Measurements from ENCODE around the gene SMCO4. TPM values are rescaled to one million over a fixed set of nuclear protein-coding genes. Genes with fewer than 3 reads are reported as not detected.
"Not testable (repeated sequence)": the region's sequence is repeated elsewhere in the genome, so short reads cannot be mapped to it uniquely, and the experiment has no call there.

SMCO4 gene
- 2.4 and 18.1 TPM in 2 replicates for total RNA-seq

DNA sequence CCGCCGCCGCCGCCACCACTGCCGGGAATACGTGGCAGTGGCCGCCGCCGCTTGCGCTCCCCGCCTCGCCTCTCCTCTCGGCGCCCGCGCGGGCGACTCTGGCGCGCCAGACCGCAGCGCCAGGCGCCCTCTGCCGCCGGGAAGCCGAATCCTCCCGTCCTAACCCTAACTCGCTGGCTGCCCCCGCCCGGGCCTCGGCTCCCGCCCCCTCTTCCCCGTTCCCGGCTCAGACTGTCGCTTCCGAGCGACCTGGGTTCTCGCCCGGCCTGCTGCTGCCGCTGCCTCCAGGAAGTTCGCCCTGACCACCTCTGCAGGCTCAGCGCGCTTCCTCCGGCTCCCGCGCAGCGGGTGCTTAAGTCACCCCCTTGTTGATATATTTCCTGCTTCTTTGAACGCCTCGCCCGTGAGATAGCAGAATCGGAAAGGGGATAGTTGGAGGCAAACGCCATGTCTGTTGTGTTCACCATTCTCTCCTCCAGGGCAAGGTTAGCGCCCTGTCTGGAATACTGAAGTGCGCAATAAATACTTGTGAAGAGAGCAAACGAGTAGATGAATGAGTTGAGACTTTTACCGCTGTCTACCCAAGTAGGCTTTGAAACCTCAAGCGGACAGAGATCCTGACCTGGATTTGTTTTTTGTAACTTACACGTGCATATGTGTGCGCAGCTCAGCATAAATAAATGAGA is at the start of gene SMCO4:
SMCO4 (minus strand) TSS at position 100 of the 686 bp plus-strand sequence. CDS start 64,202 bp downstream, outside the sequence.
- Histone ChIP-seq H3K27me3 (ENCODE audit: control insufficient read depth, insufficient read depth, low read length) (no peaks in the 10 kb centered on the region), H3K36me3 (ENCODE audit: control insufficient read depth, insufficient read depth, low read length) (no peaks in the 10 kb centered on the region), H3K4me3 (ENCODE audit: low read depth, low read length) (peak within 1 kb of the TSS; percentile 42)
- FAIRE-seq, result no peak
- peak; percentile 85 for TF ChIP-seq CTCF (IDR thresholded peaks at IDR 0.05; ENCODE audit: insufficient read depth, low read length, severe bottlenecking)
- DNase-seq (ENCODE audit: low read depth), result peak; percentile 33

- peak; percentile 49 for DNase-seq (ENCODE audit: low read depth)
- H3K36me3 ChIP-seq (ENCODE audit: control insufficient read depth, insufficient read depth, low read length), result no peaks in the 10 kb centered on the region
- FAIRE-seq, result no peak
- TF ChIP-seq CTCF (IDR thresholded peaks at IDR 0.05; ENCODE audit: insufficient read depth, low read length, severe bottlenecking), result no peak
- H3K27me3 ChIP-seq (ENCODE audit: control insufficient read depth, insufficient read depth, low read length), result no peaks in the 10 kb centered on the region
- H3K4me3 ChIP-seq (ENCODE audit: low read depth, low read length), result no peak overlapping the region
Measured at GRCh38 chr11:93591247-93591898, 48.2 kb upstream of the SMCO4 start.

GRCh38 chr11:93589347-93589746 is 46.2 kb upstream of the SMCO4 start:
- no peak for DNase-seq (ENCODE audit: low read depth)
- H3K36me3 ChIP-seq (ENCODE audit: control insufficient read depth, insufficient read depth, low read length), result no peaks in the 10 kb centered on the region
- H3K27me3 ChIP-seq (ENCODE audit: control insufficient read depth, insufficient read depth, low read length), result no peaks in the 10 kb centered on the region
- no peak for TF ChIP-seq CTCF (IDR thresholded peaks at IDR 0.05; ENCODE audit: insufficient read depth, low read length, severe bottlenecking)
- no peak for FAIRE-seq
- H3K4me3 ChIP-seq (ENCODE audit: low read depth, low read length), result no peak overlapping the region

- TF ChIP-seq CTCF (IDR thresholded peaks at IDR 0.05; ENCODE audit: insufficient read depth, low read length, severe bottlenecking), result no peak
- FAIRE-seq (no peak), DNase-seq (ENCODE audit: low read depth) (no peak)
- Histone ChIP-seq H3K4me3 (ENCODE audit: low read depth, low read length) (no peak overlapping the region), H3K27me3 (ENCODE audit: control insufficient read depth, insufficient read depth, low read length) (no peaks in the 10 kb centered on the region), H3K36me3 (ENCODE audit: control insufficient read depth, insufficient read depth, low read length) (no peaks in the 10 kb centered on the region)
Measured at GRCh38 chr11:93587858-93588581, 44.8 kb upstream of the SMCO4 start.

DNA sequence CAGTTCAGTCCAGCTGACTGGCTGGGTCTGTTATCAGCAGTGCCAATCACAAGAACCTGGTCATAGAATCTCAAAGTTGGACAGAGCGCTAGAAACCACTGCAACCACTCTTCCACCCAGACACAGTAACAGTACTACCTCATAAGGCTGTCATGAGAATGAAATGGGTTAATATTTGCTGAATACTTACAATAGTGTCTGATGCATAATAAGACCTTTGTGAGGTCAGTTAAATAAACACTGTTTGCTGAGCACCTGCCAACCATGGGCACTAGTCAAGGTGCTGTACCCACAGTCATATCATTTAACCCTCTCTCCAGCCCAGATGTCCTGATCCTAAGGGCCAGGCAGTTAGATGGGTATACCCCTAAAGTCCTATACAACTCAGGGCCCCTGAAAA is 44.2 kb upstream of the SMCO4 start:
- H3K36me3 ChIP-seq (ENCODE audit: control insufficient read depth, insufficient read depth, low read length); DNase-seq (ENCODE audit: low read depth); H3K27me3 ChIP-seq (ENCODE audit: control insufficient read depth, insufficient read depth, low read length); H3K4me3 ChIP-seq (ENCODE audit: low read depth, low read length): not testable (repeated sequence)
- FAIRE-seq, result peak; percentile 93

GRCh38 chr11:93585758-93586157 is 42.6 kb upstream of the SMCO4 start:
- no peak for FAIRE-seq
- peak; percentile 65 for DNase-seq (ENCODE audit: low read depth)
- no peak for TF ChIP-seq CTCF (IDR thresholded peaks at IDR 0.05; ENCODE audit: insufficient read depth, low read length, severe bottlenecking)

More at GRCh38 chr11:93585758-93586157, 42.6 kb upstream of the SMCO4 start:
- Histone ChIP-seq H3K36me3 (ENCODE audit: control insufficient read depth, insufficient read depth, low read length) (no peaks in the 10 kb centered on the region), H3K4me3 (ENCODE audit: low read depth, low read length) (no peak overlapping the region), H3K27me3 (ENCODE audit: control insufficient read depth, insufficient read depth, low read length) (no peaks in the 10 kb centered on the region)

All from bronchial epithelial cell (primary cell).